ENCODE data around the gene SEMA5B. TPM values are rescaled to one million over a fixed set of nuclear protein-coding genes. Genes with fewer than 3 reads are reported as not detected.

The SEMA5B gene
- polyA plus RNA-seq, 1 of the 3 experiments (the other 2 are of a cell fraction): 0.43 TPM

DNA sequence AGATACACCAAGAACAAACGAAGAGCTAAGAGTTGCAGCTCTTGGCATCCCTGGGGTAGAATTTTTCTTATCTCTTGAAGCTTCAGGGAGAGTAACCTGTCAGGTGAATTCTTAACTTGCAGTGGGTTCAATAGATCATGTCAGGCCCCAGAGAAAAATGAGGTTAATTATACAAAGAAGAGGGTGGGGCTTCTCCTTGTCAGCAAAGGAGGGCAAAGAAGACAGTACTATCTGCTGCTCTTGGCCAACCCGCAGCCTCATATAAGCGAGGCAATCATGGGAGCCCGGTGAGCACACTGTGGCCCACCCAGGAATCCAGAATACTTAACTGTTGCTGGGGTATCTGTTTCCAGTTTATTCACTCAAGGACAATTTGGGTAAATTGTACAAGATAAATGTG, 110.2 kb downstream of the SEMA5B start (continued):
- TF ChIP-seq, protein P1, sequence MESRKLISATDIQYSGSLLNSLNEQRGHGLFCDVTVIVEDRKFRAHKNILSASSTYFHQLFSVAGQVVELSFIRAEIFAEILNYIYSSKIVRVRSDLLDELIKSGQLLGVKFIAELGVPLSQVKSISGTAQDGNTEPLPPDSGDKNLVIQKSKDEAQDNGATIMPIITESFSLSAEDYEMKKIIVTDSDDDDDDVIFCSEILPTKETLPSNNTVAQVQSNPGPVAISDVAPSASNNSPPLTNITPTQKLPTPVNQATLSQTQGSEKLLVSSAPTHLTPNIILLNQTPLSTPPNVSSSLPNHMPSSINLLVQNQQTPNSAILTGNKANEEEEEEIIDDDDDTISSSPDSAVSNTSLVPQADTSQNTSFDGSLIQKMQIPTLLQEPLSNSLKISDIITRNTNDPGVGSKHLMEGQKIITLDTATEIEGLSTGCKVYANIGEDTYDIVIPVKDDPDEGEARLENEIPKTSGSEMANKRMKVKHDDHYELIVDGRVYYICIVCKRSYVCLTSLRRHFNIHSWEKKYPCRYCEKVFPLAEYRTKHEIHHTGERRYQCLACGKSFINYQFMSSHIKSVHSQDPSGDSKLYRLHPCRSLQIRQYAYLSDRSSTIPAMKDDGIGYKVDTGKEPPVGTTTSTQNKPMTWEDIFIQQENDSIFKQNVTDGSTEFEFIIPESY (IDR thresholded peaks at IDR 0.05; ENCODE audit: borderline replicate concordance, low read depth): no peak

DNA sequence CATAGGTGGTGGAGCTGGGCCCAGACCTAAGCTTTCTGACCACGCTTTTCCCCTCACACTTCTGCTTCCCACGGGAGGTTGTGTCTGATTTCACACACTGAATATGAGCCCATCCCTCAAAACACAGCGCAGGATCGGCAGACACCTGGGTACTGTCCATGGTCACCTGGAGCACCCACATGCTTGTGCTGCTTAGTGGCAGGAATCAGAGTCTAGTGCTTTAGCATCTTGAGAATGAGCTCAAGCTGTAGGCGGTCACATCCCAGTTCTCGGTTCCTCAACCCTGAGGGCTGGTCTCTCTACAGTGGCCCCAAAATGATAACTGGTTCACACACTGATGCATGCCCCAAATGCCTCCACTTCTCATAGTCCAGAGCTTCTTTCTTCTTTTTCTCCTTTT, 111.0 kb downstream of the SEMA5B start:
- no peak for TF ChIP-seq SMC3 (IDR thresholded peaks at IDR 0.05; ENCODE audit: low read depth, low read length)
- no peaks in the 10 kb centered on the region for H3F3A ChIP-seq (replicated peaks; ENCODE audit: insufficient read depth)
- no peak overlapping the region for H2AFZ ChIP-seq (ENCODE audit: low read depth)
- no peaks in the 10 kb centered on the region for H4K20me1 ChIP-seq (ENCODE audit: insufficient read depth)
- ChIA-PET POLR2A (no interaction called here), CTCF (interaction anchor here (0.6 to 3.1 kb wide), 4 partner anchors 26 to 1315 kb away, joined by 3 to 13 read pairs (median 4); no protein-coding TSS in a partner anchor)
- H3K4me3 ChIP-seq (ENCODE audit: low read depth in 2 of 2, low read length in 1 of 2): no peak overlapping the region
- no peak overlapping the region for H3K9ac ChIP-seq
- H3K27ac ChIP-seq (ENCODE audit: low read depth in 2 of 2, low read length in 1 of 2): no peak overlapping the region
- DNase-seq: no peak
- WGBS (ENCODE audit: low lambda C conversion rate): 61% methylated on average over 6 of the region's 6 CpGs
- H3K27me3 ChIP-seq (ENCODE audit: insufficient read depth): no peaks in the 10 kb centered on the region; the same call in 1 of the 2 replicates
- H3K36me3 ChIP-seq (replicated peaks in 1 of 2; ENCODE audit: control insufficient read depth in 1 of 2, insufficient read depth in 2 of 2, low read length in 1 of 2): no peaks in the 10 kb centered on the region
- H3K4me2 ChIP-seq: no peak overlapping the region
- H3K79me2 ChIP-seq (ENCODE audit: insufficient read depth): no peaks in the 10 kb centered on the region
- H3K9me3 ChIP-seq: no peaks in the 10 kb centered on the region
- H3K4me1 ChIP-seq (ENCODE audit: control insufficient read depth in 1 of 2, insufficient read depth in 2 of 2, low read depth in 1 of 2, low read length in 1 of 2): no peaks in the 10 kb centered on the region
- no peaks in the 10 kb centered on the region for H3K9me2 ChIP-seq

DNA sequence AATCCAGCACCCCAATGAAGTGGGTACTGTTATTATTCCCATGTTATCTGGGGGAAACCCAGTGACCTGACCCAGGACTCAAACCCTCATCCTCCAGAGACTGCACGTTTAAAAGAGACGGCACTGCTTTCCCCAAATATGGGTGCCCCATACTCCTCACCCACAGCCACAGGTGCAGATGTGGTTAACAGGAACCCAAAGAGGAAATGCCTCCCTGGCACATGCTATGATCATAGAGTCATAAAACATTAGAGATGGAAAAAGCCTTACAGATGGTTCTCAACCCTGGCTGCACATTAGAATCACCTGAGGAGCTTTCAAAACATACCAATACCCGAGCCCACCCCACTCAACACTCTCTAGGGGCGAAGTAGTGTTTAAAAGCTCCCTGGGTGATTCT, 111.5 kb downstream of the SEMA5B start:
- no peak overlapping the region for H2AFZ ChIP-seq (ENCODE audit: low read depth)
- H4K20me1 ChIP-seq (ENCODE audit: insufficient read depth): no peaks in the 10 kb centered on the region
- H3K9ac ChIP-seq: no peak overlapping the region
- ChIA-PET POLR2A (no interaction called here), CTCF (interaction anchor here (0.6 to 0.9 kb wide), 3 partner anchors 31 to 1315 kb away, joined by 3 to 4 read pairs (median 3); no protein-coding TSS in a partner anchor)
- no peak overlapping the region for H3K27ac ChIP-seq (ENCODE audit: low read depth in 2 of 2, low read length in 1 of 2)
- H3F3A ChIP-seq (replicated peaks; ENCODE audit: insufficient read depth): no peaks in the 10 kb centered on the region
- H3K9me3 ChIP-seq: no peaks in the 10 kb centered on the region
- H3K9me2 ChIP-seq: no peaks in the 10 kb centered on the region
- no peaks in the 10 kb centered on the region for H3K36me3 ChIP-seq (replicated peaks in 1 of 2; ENCODE audit: control insufficient read depth in 1 of 2, insufficient read depth in 2 of 2, low read length in 1 of 2)
- H3K27me3 ChIP-seq (ENCODE audit: insufficient read depth): no peaks in the 10 kb centered on the region; the same call in 1 of the 2 replicates
- no peaks in the 10 kb centered on the region for H3K4me1 ChIP-seq (ENCODE audit: control insufficient read depth in 1 of 2, insufficient read depth in 2 of 2, low read depth in 1 of 2, low read length in 1 of 2)
- H3K4me3 ChIP-seq (ENCODE audit: low read depth in 2 of 2, low read length in 1 of 2): no peak overlapping the region
- TF ChIP-seq EP300 (IDR thresholded peaks at IDR 0.05; ENCODE audit: borderline replicate concordance in 1 of 2, low read depth in 1 of 2, low read length in 1 of 2): no peak
- TF ChIP-seq MEF2A (IDR thresholded peaks at IDR 0.05; ENCODE audit: borderline replicate concordance, low read depth): no peak
- no peak for TF ChIP-seq CHD2 (IDR thresholded peaks at IDR 0.05; ENCODE audit: low read length, partially characterized antibody)
- TF ChIP-seq ELF1 (IDR thresholded peaks at IDR 0.05): no peak
- TF ChIP-seq GATA2 (CRISPR knock-in tag; IDR thresholded peaks at IDR 0.05): no peak
- TF ChIP-seq NFIC (IDR thresholded peaks at IDR 0.05; ENCODE audit: borderline replicate concordance): no peak
- TF ChIP-seq, protein P2, sequence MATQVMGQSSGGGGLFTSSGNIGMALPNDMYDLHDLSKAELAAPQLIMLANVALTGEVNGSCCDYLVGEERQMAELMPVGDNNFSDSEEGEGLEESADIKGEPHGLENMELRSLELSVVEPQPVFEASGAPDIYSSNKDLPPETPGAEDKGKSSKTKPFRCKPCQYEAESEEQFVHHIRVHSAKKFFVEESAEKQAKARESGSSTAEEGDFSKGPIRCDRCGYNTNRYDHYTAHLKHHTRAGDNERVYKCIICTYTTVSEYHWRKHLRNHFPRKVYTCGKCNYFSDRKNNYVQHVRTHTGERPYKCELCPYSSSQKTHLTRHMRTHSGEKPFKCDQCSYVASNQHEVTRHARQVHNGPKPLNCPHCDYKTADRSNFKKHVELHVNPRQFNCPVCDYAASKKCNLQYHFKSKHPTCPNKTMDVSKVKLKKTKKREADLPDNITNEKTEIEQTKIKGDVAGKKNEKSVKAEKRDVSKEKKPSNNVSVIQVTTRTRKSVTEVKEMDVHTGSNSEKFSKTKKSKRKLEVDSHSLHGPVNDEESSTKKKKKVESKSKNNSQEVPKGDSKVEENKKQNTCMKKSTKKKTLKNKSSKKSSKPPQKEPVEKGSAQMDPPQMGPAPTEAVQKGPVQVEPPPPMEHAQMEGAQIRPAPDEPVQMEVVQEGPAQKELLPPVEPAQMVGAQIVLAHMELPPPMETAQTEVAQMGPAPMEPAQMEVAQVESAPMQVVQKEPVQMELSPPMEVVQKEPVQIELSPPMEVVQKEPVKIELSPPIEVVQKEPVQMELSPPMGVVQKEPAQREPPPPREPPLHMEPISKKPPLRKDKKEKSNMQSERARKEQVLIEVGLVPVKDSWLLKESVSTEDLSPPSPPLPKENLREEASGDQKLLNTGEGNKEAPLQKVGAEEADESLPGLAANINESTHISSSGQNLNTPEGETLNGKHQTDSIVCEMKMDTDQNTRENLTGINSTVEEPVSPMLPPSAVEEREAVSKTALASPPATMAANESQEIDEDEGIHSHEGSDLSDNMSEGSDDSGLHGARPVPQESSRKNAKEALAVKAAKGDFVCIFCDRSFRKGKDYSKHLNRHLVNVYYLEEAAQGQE (IDR thresholded peaks at IDR 0.05; ENCODE audit: low read depth, low read length): no peak
- no peak for TF ChIP-seq EZH2phosphoT487 (IDR thresholded peaks at IDR 0.05; ENCODE audit: borderline replicate concordance, low read depth)
- no peak for TF ChIP-seq RXRA (IDR thresholded peaks at IDR 0.05; ENCODE audit: borderline replicate concordance, low read depth)
- no peak for TF ChIP-seq NRF1 (IDR thresholded peaks at IDR 0.05; ENCODE audit: low read depth, low read length)
- TF ChIP-seq, protein P3, sequence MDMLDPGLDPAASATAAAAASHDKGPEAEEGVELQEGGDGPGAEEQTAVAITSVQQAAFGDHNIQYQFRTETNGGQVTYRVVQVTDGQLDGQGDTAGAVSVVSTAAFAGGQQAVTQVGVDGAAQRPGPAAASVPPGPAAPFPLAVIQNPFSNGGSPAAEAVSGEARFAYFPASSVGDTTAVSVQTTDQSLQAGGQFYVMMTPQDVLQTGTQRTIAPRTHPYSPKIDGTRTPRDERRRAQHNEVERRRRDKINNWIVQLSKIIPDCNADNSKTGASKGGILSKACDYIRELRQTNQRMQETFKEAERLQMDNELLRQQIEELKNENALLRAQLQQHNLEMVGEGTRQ (IDR thresholded peaks at IDR 0.05; ENCODE audit: borderline replicate concordance, low read depth, low read length): no peak
- TF ChIP-seq, protein P4, sequence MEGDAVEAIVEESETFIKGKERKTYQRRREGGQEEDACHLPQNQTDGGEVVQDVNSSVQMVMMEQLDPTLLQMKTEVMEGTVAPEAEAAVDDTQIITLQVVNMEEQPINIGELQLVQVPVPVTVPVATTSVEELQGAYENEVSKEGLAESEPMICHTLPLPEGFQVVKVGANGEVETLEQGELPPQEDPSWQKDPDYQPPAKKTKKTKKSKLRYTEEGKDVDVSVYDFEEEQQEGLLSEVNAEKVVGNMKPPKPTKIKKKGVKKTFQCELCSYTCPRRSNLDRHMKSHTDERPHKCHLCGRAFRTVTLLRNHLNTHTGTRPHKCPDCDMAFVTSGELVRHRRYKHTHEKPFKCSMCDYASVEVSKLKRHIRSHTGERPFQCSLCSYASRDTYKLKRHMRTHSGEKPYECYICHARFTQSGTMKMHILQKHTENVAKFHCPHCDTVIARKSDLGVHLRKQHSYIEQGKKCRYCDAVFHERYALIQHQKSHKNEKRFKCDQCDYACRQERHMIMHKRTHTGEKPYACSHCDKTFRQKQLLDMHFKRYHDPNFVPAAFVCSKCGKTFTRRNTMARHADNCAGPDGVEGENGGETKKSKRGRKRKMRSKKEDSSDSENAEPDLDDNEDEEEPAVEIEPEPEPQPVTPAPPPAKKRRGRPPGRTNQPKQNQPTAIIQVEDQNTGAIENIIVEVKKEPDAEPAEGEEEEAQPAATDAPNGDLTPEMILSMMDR (IDR thresholded peaks at IDR 0.05): no peak
- TF ChIP-seq FOSL2 (IDR thresholded peaks at IDR 0.05; ENCODE audit: borderline replicate concordance, low read depth): no peak
- H3K4me2 ChIP-seq: no peak overlapping the region
- 62% methylated on average over 4 of the region's 4 CpGs for WGBS (ENCODE audit: low lambda C conversion rate)
- no peaks in the 10 kb centered on the region for H3K79me2 ChIP-seq (ENCODE audit: insufficient read depth)
- no peak for DNase-seq
